Ovary (tissue), 9 donors: ENCODE results near the gene ELOVL5. TPM values are rescaled to one million over a fixed set of nuclear protein-coding genes. Genes with fewer than 3 reads are reported as not detected.

Experiments
- DNase-seq, 5 donors: peaks; one replicate each; pipeline ENCODE4 v3.0.0-alpha.2; 2019 to 2020
- H3K27ac ChIP-seq, 2 donors: fragments of 200-600 bp; one replicate each; pipeline versions ENCODE4 v1.5.1 to v1.8.0; 2019 to 2022
- H3K27me3 ChIP-seq: fragments of 200-600 bp; one replicate; pipeline ENCODE4 v1.8.0; 2022
- H3K36me3 ChIP-seq: fragments of 200-600 bp; sonication (generic); one replicate; pipeline ENCODE4 v1.5.1; 2019
- H3K4me1 ChIP-seq: one replicate; pipeline ENCODE4 v1.8.1; 2013; ENCODE audit warnings: mild to moderate bottlenecking, moderate library complexity; ENCODE audit not compliant: insufficient read depth
- H3K4me3 ChIP-seq: fragments of 200-600 bp; sonication (generic); one replicate; pipeline ENCODE4 v1.5.1; 2017
- H3K9me3 ChIP-seq, 2 donors: fragments of 200-600 bp in 1 of 2; sonication (generic) in 1 of 2; one replicate each; pipeline versions ENCODE4 v1.5.1 to v1.8.1; 2013 to 2019; ENCODE audit warnings: mild to moderate bottlenecking in 1 of 2, moderate library complexity in 1 of 2
- EP300 ChIP-seq: sonication (generic); formaldehyde crosslinking; IDR thresholded peaks from one replicate; pipeline ENCODE4 v1.6.1; 2017; ENCODE audit warnings: antibody characterized with exemption
- POLR2A ChIP-seq: fragments of 450-650 bp; IDR thresholded peaks from one replicate; pipeline ENCODE4 v1.6.1; 2017; ENCODE audit warnings: antibody characterized with exemption, mild to moderate bottlenecking, moderate library complexity
- WGBS, 3 donors: extraction: QIAGEN DNeasy Blood & Tissue Kit in 1 of 3; methylation state at CpG; one replicate each; pipeline versions ENCODE4 v1.1.5 to v1.1.7; 2013 to 2017; 5-methylcytosine and 5-hydroxymethylcytosine counted together
- intact Hi-C, 4 donors: fragments of 100-400 bp; cut with DNase I; formaldehyde crosslinking; loops; one replicate each; pipeline versions ENCODE4 v1.11.0 to v1.15.1; 2022 to 2023
- polyA plus RNA-seq, 2 donors: library from polyadenylated mRNA; stranded (reverse); fragments of 200-250 nt in 1 of 2; fragments of 350-450 nt in 1 of 2; fragmentation: Illumina TruSeq in 1 of 2; extraction: RNeasy Lipid Tissue Mini Kit (QIAGEN cat#74804) in 1 of 2; gene quantifications; one replicate each; pipeline ENCODE4 v1.2.3, GENCODE V29; 2013 to 2014
- total RNA-seq, 7 donors: library from RNA; depleted of rRNA in 2 of 7; stranded (reverse); fragments of >200 nt in 2 of 7; fragmentation: NEBNext Ultra II Directional in 3 of 7; extraction: Animal tissue kit (Norgen Biotek cat#: 25700) in 3 of 7; gene quantifications; one replicate each; pipeline versions ENCODE4 v1.1.0 to v1.2.4, GENCODE V29; 2016 to 2023
- TF ChIP-seq, protein P1 (sequence below), 3 donors: fragments of 450-650 bp in 2 of 3; fragments of 200-600 bp in 1 of 3; IDR thresholded peaks; one replicate each; pipeline versions ENCODE4 v1.5.1 to v1.8.0; 2016 to 2022; ENCODE audit warnings: antibody characterized with exemption in 3 of 3, mild to moderate bottlenecking in 1 of 3
- donor health status: DM: no; HTN: no; CAD: no; lungs with moderate emphysema.
- donor health status: DM: no; HTN: no; CAD: no.
- donor health status: Bipolar disorder and iron deficiency.
- donor health status: DM: yes; HTN: yes; CAD: no.
- donor health status: DM: no; HTN: no; CAD: no.
- donor health status: DM: yes; HTN: yes; CAD: no.

The ELOVL5 gene
- total and polyA plus RNA-seq, 9 donors, result 14.7 to 191 (median 41.8) TPM

DNA sequence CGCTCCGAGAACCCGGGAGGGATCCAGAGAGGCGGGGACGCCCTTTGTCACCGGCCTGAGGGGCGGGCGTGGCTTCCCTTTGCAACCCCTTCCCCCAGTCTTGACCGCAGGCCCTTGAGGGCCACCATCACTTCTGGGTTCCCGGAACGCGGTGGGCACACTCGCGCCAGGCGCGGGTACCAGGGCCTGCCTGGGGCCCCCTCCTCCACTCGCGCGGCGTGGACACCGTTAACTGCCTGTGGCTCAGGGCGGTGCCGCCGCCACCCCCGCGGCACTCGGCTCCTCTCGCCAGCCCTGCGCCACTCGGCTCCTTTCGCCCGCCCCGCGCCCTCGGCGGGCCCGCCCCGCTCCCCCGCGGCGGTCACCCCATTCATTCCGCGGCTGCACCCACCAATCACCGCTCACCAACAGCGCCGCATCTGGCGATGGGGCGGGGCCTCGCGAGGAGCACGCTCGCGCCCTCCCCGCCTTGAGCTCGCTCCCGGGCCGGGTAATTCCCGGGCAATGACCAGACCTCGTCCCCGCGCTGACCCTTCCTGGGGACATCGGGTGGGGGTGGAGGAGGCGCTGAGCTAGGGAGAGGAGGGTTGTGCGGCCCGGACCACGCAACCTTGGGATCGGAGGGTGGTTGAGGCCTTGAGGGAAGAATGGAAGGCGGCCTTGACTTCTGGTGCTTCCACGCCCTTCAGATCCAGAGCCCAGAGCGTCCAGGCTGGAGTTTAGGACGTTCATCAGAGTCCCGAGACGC, 10.5 kb upstream of the ELOVL5 start:
- Histone ChIP-seq H3K27ac (peak overlapping the region; percentile 89 to 94), H3K4me1 (peaks cover 3% of the 10 kb centered on the region), H3K9me3 (no peaks in the 10 kb centered on the region), H3K4me3 (peak overlapping the region; percentile 51), H3K36me3 (no peaks in the 10 kb centered on the region), H3K27me3 (no peaks in the 10 kb centered on the region)
- peak; percentile 94 to 97 (median 97) for DNase-seq
- TF ChIP-seq, protein P1, sequence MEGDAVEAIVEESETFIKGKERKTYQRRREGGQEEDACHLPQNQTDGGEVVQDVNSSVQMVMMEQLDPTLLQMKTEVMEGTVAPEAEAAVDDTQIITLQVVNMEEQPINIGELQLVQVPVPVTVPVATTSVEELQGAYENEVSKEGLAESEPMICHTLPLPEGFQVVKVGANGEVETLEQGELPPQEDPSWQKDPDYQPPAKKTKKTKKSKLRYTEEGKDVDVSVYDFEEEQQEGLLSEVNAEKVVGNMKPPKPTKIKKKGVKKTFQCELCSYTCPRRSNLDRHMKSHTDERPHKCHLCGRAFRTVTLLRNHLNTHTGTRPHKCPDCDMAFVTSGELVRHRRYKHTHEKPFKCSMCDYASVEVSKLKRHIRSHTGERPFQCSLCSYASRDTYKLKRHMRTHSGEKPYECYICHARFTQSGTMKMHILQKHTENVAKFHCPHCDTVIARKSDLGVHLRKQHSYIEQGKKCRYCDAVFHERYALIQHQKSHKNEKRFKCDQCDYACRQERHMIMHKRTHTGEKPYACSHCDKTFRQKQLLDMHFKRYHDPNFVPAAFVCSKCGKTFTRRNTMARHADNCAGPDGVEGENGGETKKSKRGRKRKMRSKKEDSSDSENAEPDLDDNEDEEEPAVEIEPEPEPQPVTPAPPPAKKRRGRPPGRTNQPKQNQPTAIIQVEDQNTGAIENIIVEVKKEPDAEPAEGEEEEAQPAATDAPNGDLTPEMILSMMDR (IDR thresholded peaks at IDR 0.05), result no peak
- TF ChIP-seq EP300 (no peak), POLR2A (peak; percentile 68)
- 0 to 1% (median 1%) methylated on average over 51 to 73 of the region's 73 CpGs for WGBS, 3 donors
- intact Hi-C loops, result no loop called here

DNA sequence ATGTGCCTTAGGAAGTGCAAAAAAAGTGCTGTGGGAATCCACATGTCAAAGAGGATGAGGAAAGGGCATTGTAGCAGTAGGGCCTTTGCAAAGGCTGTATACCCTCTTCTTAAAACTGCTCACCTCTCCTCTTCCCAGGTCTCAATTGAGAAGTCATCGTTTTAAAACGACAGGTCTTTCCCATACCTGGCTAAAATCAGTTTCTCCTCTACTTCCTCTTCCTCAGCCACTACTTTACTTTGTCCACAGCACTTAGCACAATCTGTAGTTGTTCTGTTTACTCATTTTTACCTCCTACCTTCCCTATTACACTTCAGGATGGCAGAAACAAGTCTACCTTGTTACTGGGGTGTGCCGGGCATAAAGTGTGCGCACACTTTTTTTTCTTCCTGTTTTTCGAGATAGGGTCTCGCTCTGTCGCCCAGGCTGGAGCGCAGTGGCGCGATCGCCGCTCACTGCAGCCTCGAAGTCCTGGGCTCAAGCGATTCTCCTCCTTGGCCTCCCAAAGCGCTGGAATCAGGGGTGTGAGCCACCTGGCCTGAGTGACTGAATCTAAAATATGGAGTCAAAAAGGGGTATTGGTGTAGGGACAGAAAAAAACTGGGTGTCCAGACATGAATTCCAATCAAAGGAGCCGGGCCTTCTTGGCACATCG, 9.8 kb upstream of the ELOVL5 start:
- peak overlapping the region; percentile 89 to 94 for H3K27ac ChIP-seq
- H3K9me3 ChIP-seq, result no peaks in the 10 kb centered on the region
- H3K36me3 ChIP-seq, result no peaks in the 10 kb centered on the region
- no peaks in the 10 kb centered on the region for H3K27me3 ChIP-seq
- peak in 1 of 5 donors; percentile 24 for DNase-seq
- intact Hi-C loops, result no loop called here
- TF ChIP-seq, protein P1 (IDR thresholded peaks at IDR 0.05), result no peak
- no peak for TF ChIP-seq POLR2A
- TF ChIP-seq EP300, result no peak
- H3K4me1 ChIP-seq, result peaks cover 3% of the 10 kb centered on the region
- peak overlapping the region; percentile 51 for H3K4me3 ChIP-seq
- 21 to 30% (median 29%) methylated on average over 17 of the region's 17 CpGs for WGBS, 3 donors

DNA sequence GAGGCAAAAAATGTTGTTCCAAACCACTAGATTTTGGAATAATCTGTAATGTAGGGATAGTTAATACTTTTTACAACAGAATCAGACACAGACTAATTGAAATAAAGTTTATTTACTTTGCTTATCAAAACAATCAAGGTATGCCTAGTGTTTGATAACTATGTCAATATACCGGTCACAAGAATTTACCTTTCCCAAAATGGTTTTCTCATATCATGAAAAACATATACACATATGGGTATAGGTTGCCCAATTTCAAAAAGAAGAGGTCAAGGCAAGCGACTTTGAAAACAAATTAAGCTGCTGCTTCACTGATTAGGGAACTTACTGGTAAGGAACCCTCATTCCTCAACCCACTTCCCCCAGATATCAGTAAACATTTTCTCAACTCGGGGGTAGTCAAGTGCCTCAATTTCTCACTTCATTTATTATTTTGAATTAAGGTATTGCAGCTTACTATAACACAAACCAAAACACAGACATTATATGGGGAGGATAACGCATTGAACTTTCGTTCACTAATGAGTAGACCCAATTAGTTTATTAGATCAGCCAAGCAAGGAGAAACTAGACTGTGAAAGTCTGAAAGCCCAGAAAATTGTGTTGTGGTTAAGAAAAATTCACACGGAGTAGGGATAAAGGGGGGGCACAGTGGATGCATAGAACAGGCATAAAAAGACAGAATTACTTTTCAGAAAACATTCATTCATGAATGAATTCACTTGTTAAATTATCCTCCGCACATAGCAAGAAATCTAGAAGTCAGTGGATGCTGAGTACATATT, 9.0 kb upstream of the ELOVL5 start:
- no peak for DNase-seq
- Histone ChIP-seq H3K27ac (peak overlapping the region in 1 of 2 donors; percentile 89), H3K27me3 (no peaks in the 10 kb centered on the region), H3K36me3 (no peaks in the 10 kb centered on the region), H3K4me3 (no peak overlapping the region), H3K9me3 (no peaks in the 10 kb centered on the region), H3K4me1 (peaks cover 3% of the 10 kb centered on the region)
- TF ChIP-seq, protein P1 (IDR thresholded peaks at IDR 0.05), result no peak
- TF ChIP-seq EP300 (no peak), POLR2A (no peak)
- WGBS, 3 donors, result 82 to 86% (median 85%) methylated on average over 7 of the region's 7 CpGs
- intact Hi-C loops, result no loop called here

DNA sequence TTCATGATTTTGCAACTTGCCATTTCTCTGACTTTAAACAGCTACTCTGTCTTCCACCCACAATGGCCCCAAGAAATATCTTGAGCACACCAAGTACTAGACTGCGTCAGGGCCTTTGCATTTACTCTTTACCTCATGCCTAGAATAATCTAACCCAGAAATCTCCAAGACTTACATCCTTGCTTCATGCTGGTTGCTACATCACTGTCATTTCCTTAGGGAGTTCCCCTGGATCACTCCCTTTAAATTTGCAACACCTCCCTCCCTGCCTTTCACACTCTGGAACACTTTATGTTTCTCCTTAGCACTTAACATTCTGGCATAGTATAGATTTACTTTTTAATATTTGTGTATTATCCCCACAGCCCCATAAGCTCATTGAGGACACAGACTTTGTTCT, 4.9 kb upstream of the ELOVL5 start:
- H3K36me3 ChIP-seq, result no peaks in the 10 kb centered on the region
- 83 to 97% (median 89%) methylated on average over 1 of the region's 1 CpG for WGBS, 3 donors
- TF ChIP-seq EP300 (no peak), POLR2A (no peak)
- TF ChIP-seq, protein P1 (IDR thresholded peaks at IDR 0.05), result no peak
- no peak overlapping the region for H3K4me3 ChIP-seq
- DNase-seq, result no peak
- H3K4me1 ChIP-seq, result peaks cover under 1% of the 10 kb centered on the region
- no peaks in the 10 kb centered on the region for H3K27me3 ChIP-seq
- intact Hi-C loops, result no loop called here
- no peaks in the 10 kb centered on the region for H3K9me3 ChIP-seq
- H3K27ac ChIP-seq, result no peak overlapping the region
